Trophoblast cell (in vitro differentiated cells and primary cell): ENCODE results near the gene ALK.

ENCODE experiments used
- DNase-seq, 2 donors: peaks; one replicate each; pipeline ENCODE4 v3.0.0-alpha.2; 2016
- H2AFZ ChIP-seq: 2 replicates; pipeline ENCODE4 v1.6.1; 2013; ENCODE audit warnings: low read length, moderate library complexity, mild to moderate bottlenecking; ENCODE audit not compliant: insufficient read depth, poor library complexity
- H2AK5ac ChIP-seq: 2 replicates; pipeline ENCODE4 v1.6.1; 2013; ENCODE audit warnings: mild to moderate bottlenecking, low read length
- H2BK120ac ChIP-seq: 2 replicates; pipeline ENCODE4 v1.6.1; 2013; ENCODE audit warnings: low read length, mild to moderate bottlenecking, moderate library complexity; ENCODE audit not compliant: insufficient read depth, poor library complexity
- H2BK12ac ChIP-seq: 2 replicates; pipeline ENCODE4 v1.6.1; 2013; ENCODE audit warnings: mild to moderate bottlenecking, low read length, moderate library complexity
- H2BK5ac ChIP-seq: 2 replicates; pipeline ENCODE4 v1.6.1; 2013; ENCODE audit warnings: low read length, low read depth, moderate library complexity, mild to moderate bottlenecking; ENCODE audit not compliant: poor library complexity
- H3K14ac ChIP-seq: 2 replicates; pipeline ENCODE4 v1.6.1; 2013; ENCODE audit warnings: mild to moderate bottlenecking, low read length
- H3K18ac ChIP-seq: 2 replicates; pipeline ENCODE4 v1.6.1; 2013; ENCODE audit warnings: mild to moderate bottlenecking, low read length
- H3K23ac ChIP-seq: 2 replicates; pipeline ENCODE4 v1.6.1; 2013; ENCODE audit warnings: low read length
- H3K27ac ChIP-seq: 2 replicates; pipeline ENCODE4 v1.5.1; 2013; ENCODE audit warnings: low read depth, mild to moderate bottlenecking, inconsistent platforms, low read length, moderate library complexity
- H3K27me3 ChIP-seq: 2 replicates; pipeline ENCODE4 v1.6.1; 2013; ENCODE audit warnings: inconsistent platforms, mild to moderate bottlenecking, low read length, moderate library complexity; ENCODE audit not compliant: insufficient read depth
- H3K36me3 ChIP-seq, 2 experiments: 1 replicate in 1 of 2; 2 replicates in 1 of 2; pipeline ENCODE4 v1.6.1; 2013; ENCODE audit warnings: low read length in 2 of 2, mild to moderate bottlenecking in 2 of 2, moderate library complexity in 1 of 2; ENCODE audit not compliant: insufficient read depth in 2 of 2, control insufficient read depth in 1 of 2
- H3K4ac ChIP-seq: 2 replicates; pipeline ENCODE4 v1.6.1; 2013; ENCODE audit warnings: low read depth, mild to moderate bottlenecking, low read length, moderate library complexity
- H3K4me1 ChIP-seq, 2 experiments: 1 replicate in 1 of 2; 2 replicates in 1 of 2; pipeline ENCODE4 v1.6.1; 2013; ENCODE audit warnings: low read length in 2 of 2, mild to moderate bottlenecking in 2 of 2, moderate library complexity in 1 of 2; ENCODE audit not compliant: insufficient read depth in 2 of 2, control insufficient read depth in 1 of 2
- H3K4me2 ChIP-seq: 2 replicates; pipeline ENCODE4 v1.6.1; 2013; ENCODE audit warnings: inconsistent platforms, mild to moderate bottlenecking, low read length, moderate library complexity
- H3K4me3 ChIP-seq: 2 replicates; pipeline ENCODE4 v1.5.1; 2013; ENCODE audit warnings: mild to moderate bottlenecking, low read depth, low read length, inconsistent platforms
- H3K79me1 ChIP-seq: one replicate; pipeline ENCODE4 v1.6.1; 2013; ENCODE audit warnings: low read length
- H3K79me2 ChIP-seq: 2 replicates; pipeline ENCODE4 v1.6.1; 2013; ENCODE audit warnings: low read length, mild to moderate bottlenecking; ENCODE audit not compliant: control insufficient read depth, insufficient read depth, poor library complexity
- H3K9ac ChIP-seq: 2 replicates; pipeline ENCODE4 v1.6.1; 2013; ENCODE audit warnings: mild to moderate bottlenecking, low read length
- H3K9me3 ChIP-seq: 2 replicates; pipeline ENCODE4 v1.6.1; 2013; ENCODE audit warnings: low read depth, mild to moderate bottlenecking, control low read depth, inconsistent platforms, low read length; ENCODE audit not compliant: insufficient read depth
- H4K12ac ChIP-seq: 2 replicates; pipeline ENCODE4 v1.6.1; 2013; ENCODE audit warnings: low read depth, mild to moderate bottlenecking, low read length, moderate library complexity
- H4K8ac ChIP-seq: 2 replicates; pipeline ENCODE4 v1.6.1; 2013; ENCODE audit warnings: low read depth, mild to moderate bottlenecking, low read length, moderate library complexity
- H4K91ac ChIP-seq: one replicate; pipeline ENCODE4 v1.6.1; 2013; ENCODE audit warnings: low read depth, mild to moderate bottlenecking, low read length, moderate library complexity
- WGBS: extraction: QIAGEN DNeasy Blood & Tissue Kit; methylation state at CpG from one replicate; pipeline ENCODE4 v1.1.7; 2013; ENCODE audit warnings: missing lambda C conversion rate; ENCODE audit not compliant: insufficient read length, insufficient coverage; ENCODE audit errors: extremely low coverage; 5-methylcytosine and 5-hydroxymethylcytosine counted together

Gene ALK

DNA sequence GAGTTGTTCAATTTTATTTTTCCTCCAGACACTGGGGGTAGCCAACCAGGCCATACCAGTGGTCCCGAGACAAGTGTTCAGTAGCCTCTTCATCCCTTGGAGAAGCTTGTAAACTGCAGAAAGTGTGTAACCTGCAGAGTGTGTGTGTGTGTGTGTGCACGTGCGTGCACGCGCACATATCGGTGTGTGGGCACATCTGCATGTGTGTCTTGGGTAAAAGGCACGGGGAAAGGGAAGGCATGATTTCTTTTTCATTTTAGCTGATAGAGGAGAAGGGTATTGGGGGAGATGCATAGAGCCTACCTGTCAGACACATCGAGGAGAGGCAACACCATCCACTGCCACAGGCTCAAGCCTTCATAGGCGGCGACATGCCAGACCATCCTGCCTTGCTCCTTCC, 624.8 kb downstream of the ALK start:
- H4K12ac ChIP-seq, result no peak overlapping the region
- H3K27ac ChIP-seq, result no peak overlapping the region
- no peaks in the 10 kb centered on the region for H3K9me3 ChIP-seq
- no peak overlapping the region for H2BK5ac ChIP-seq
- H3K27me3 ChIP-seq, result no peaks in the 10 kb centered on the region
- H2AK5ac ChIP-seq, result no peak overlapping the region
- H3K23ac ChIP-seq, result no peak overlapping the region
- H3K9ac ChIP-seq, result no peak overlapping the region
- H3K4me1 ChIP-seq, result no peaks in the 10 kb centered on the region
- H3K4me2 ChIP-seq, result no peak overlapping the region
- H2AFZ ChIP-seq, result no peak overlapping the region
- no CpG with 5 or more reads among the region's 10 CpGs for WGBS
- H3K79me2 ChIP-seq, result no peaks in the 10 kb centered on the region
- H3K4ac ChIP-seq, result no peak overlapping the region
- H4K91ac ChIP-seq, result no peak overlapping the region
- H2BK120ac ChIP-seq, result no peak overlapping the region
- DNase-seq, result no peak
- no peak overlapping the region for H3K18ac ChIP-seq
- H3K14ac ChIP-seq, result no peak overlapping the region
- H3K79me1 ChIP-seq, result no peaks in the 10 kb centered on the region
- H3K36me3 ChIP-seq, result no peaks in the 10 kb centered on the region
- H4K8ac ChIP-seq, result no peak overlapping the region
- H2BK12ac ChIP-seq, result no peak overlapping the region
- no peak overlapping the region for H3K4me3 ChIP-seq

GRCh38 chr2:29295845-29296244, 625.5 kb downstream of the ALK start:
- no peak overlapping the region for H3K18ac ChIP-seq
- H3K79me1 ChIP-seq, result no peaks in the 10 kb centered on the region
- H3K4me2 ChIP-seq, result no peak overlapping the region
- H3K27ac ChIP-seq, result no peak overlapping the region
- H2BK120ac ChIP-seq, result no peak overlapping the region
- no peaks in the 10 kb centered on the region for H3K27me3 ChIP-seq
- H2BK12ac ChIP-seq, result no peak overlapping the region
- no peak for DNase-seq
- no peak overlapping the region for H4K91ac ChIP-seq
- H4K12ac ChIP-seq, result no peak overlapping the region
- H2AK5ac ChIP-seq, result no peak overlapping the region
- H3K79me2 ChIP-seq, result no peaks in the 10 kb centered on the region
- H3K14ac ChIP-seq, result no peak overlapping the region
- H3K4me3 ChIP-seq, result no peak overlapping the region
- no peak overlapping the region for H2BK5ac ChIP-seq
- no peak overlapping the region for H3K23ac ChIP-seq
- no peaks in the 10 kb centered on the region for H3K9me3 ChIP-seq
- H3K4ac ChIP-seq, result no peak overlapping the region
- no peaks in the 10 kb centered on the region for H3K36me3 ChIP-seq
- H3K4me1 ChIP-seq, result no peaks in the 10 kb centered on the region
- no peak overlapping the region for H3K9ac ChIP-seq
- H2AFZ ChIP-seq, result no peak overlapping the region
- WGBS, result no CpG with 5 or more reads among the region's 4 CpGs
- no peak overlapping the region for H4K8ac ChIP-seq

DNA sequence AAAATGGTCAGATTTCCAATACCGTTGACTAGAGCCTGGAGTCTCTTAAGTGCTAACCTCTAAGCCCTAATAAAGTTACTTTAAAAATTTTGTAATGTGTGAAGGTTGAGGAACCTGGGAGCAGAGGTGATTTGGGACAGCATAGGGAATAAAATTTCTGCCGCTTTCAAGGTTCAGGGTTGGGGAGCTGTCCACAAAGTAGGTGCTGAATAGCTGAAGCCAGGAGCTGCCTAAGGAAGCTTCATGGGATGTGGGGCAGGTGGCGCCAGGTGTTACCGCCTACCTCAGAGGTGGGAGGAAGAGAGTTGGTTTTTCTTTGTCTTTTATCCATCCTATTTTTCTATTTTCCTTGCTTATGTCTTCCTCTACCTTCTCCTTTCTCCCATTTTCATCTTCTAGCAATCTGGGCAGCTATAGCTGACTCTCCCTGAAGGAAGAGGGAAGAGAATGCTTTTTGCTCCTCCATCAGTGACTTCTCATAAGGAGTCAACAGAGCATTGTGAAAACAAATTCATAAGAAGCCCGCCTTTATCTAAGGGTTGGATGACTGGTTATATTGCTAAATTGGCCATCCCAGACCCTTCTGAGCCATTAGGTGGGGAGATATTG, 627.5 kb downstream of the ALK start:
- Histone ChIP-seq H3K9me3 (peaks cover 2% of the 10 kb centered on the region), H4K91ac (no peak overlapping the region), H3K14ac (no peak overlapping the region), H3K4ac (no peak overlapping the region), H3K79me2 (no peaks in the 10 kb centered on the region), H3K36me3 (no peaks in the 10 kb centered on the region), H3K18ac (no peak overlapping the region), H3K9ac (no peak overlapping the region), H2AFZ (no peak overlapping the region), H3K4me3 (no peak overlapping the region), H3K4me1 (no peaks in the 10 kb centered on the region), H3K79me1 (no peaks in the 10 kb centered on the region), H4K8ac (no peak overlapping the region), H4K12ac (no peak overlapping the region), H3K27ac (no peak overlapping the region), H2BK120ac (no peak overlapping the region), H3K27me3 (no peaks in the 10 kb centered on the region), H3K4me2 (no peak overlapping the region), H3K23ac (no peak overlapping the region), H2BK12ac (no peak overlapping the region), H2BK5ac (no peak overlapping the region), H2AK5ac (no peak overlapping the region)
- WGBS, result no CpG with 5 or more reads among the region's 5 CpGs
- peak; percentile 37 to 69 for DNase-seq

DNA sequence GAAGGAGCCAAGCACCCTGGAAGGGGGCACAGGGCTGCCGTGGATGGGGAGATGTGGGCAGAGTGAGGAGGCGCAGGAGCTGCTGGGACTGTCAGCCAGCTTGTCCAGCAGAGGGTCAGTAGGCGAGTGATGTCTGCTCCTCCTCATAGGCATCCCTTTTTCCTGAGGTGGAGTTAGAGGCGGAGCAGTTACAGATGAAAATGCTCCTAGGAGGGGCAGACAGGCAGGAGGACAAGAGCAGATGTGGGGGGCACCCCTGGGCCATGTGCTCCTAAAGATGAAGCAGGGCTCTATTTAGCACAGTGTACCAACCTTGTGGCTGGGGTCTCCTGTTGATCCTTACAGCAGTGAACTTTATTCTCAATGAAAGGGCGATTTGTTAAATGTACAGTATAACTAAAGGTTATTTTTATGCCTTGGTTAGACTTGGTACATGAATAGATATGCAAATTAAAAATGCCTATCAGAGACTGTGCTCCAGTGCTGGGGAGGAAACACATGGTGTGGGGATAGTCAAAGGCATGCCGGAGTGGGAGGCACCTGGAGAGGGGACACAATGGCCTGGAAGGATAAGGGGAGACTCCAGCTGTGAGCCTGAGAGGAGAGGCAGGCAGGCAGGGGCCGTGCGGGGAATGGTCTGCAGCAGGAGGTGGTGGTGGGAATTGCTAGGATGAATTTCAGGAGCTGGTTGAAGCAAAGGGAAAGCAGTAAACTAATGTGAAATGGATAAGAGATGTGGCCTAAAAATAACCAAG, 630.9 kb downstream of the ALK start:
- Histone ChIP-seq H3K27me3 (no peaks in the 10 kb centered on the region), H3K9ac (peak overlapping the region; percentile 56), H3K4ac (no peak overlapping the region), H2AK5ac (no peak overlapping the region), H4K91ac (no peak overlapping the region), H3K4me1 (no peaks in the 10 kb centered on the region), H4K8ac (no peak overlapping the region), H3K4me2 (no peak overlapping the region), H2BK12ac (no peak overlapping the region), H3K36me3 (no peaks in the 10 kb centered on the region), H2AFZ (no peak overlapping the region), H3K79me2 (no peaks in the 10 kb centered on the region), H4K12ac (no peak overlapping the region), H3K27ac (no peak overlapping the region), H3K23ac (no peak overlapping the region), H3K79me1 (no peaks in the 10 kb centered on the region), H3K14ac (no peak overlapping the region), H2BK120ac (no peak overlapping the region), H2BK5ac (no peak overlapping the region), H3K9me3 (peaks cover 2% of the 10 kb centered on the region), H3K4me3 (peak overlapping the region; percentile 44), H3K18ac (no peak overlapping the region)
- DNase-seq, result no peak
- WGBS, result no CpG with 5 or more reads among the region's 8 CpGs
